ENCODE results near the gene TNFRSF6B. TPM values are rescaled to one million over a fixed set of nuclear protein-coding genes. Genes with fewer than 3 reads are reported as not detected.

The TNFRSF6B gene
- total and polyA plus RNA-seq, 2 donors (not counting 3 experiments of a cell fraction or from before 2014, with no cell fraction given): 0.69 to 11.3 TPM

DNA sequence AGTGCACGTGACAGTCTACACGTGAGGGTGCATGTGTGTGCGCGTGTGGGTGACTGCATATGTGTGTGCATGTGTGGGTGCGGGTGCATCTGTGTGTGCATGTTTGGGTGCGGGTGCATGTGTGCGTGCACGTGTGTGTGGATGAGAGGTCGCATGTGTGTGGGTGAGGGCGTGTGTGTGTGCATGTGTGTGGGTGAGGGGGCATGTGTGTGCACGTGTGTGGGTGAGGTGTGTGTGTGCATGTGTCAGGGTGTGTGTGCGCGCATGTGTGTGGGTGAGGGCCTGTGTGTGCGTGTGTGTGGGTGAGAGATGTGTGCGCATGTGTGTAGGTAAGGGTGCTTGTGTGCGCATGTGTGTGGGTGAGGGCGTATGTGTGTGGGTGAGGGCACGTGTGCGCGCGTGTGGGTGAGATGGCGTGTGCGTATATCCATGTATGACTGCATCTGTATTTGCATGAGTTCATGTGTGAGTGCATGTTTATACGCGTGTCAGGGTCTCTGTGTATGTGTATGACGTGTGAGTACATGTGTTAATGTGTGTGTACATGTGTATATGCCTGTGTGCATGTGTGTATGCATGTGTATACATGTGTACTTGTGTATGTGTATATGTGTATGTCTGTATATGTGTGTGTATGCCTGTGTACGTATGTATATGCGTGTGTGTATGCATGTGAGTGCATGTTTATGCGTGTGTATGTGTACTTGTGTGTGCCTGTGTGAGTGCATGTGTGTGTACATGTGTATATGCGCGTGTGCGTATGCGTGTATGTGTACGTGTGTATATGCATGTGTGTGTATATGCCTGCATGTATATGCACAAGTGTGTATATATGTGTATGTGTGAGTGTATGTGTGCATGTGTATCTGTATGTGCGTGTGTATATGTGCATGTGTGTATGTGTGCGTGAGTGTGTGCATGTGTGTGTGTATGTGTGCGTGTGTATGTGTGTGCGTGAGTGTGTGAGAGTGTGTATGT, 36.0 kb downstream of the TNFRSF6B start:
- Histone ChIP-seq H2AFZ (ENCODE audit: low read depth, low read length) (no peak overlapping the region), H3K27ac (ENCODE audit: insufficient read depth, low read depth, low read length) (no peak overlapping the region), H3K9me1 (replicated peaks; ENCODE audit: control insufficient read depth, extremely low read depth, insufficient read depth, low read length) (no peaks in the 10 kb centered on the region), H3K4me2 (ENCODE audit: insufficient read depth, low read length) (no peak overlapping the region), H3K9me3 (replicated peaks; ENCODE audit: control insufficient read depth, insufficient read depth, low read length) (no peaks in the 10 kb centered on the region), H4K20me1 (replicated peaks; ENCODE audit: control insufficient read depth, extremely low read depth, insufficient read depth, low read length) (no peaks in the 10 kb centered on the region), H3K4me3 (replicated peaks in 1 of 3; ENCODE audit: insufficient read depth in 1 of 3, low read depth in 1 of 3, low read length in 3 of 3) (no peak overlapping the region), H3K36me3 (ENCODE audit: control insufficient read depth in 2 of 2, extremely low read depth in 1 of 2, insufficient read depth in 2 of 2, low read length in 2 of 2) (peaks cover 0 to 25% of the 10 kb centered on the region in 2 experiments), H3K79me2 (ENCODE audit: control insufficient read depth, insufficient read depth, low read length) (peaks cover 20% of the 10 kb centered on the region), H3K9ac (replicated peaks; ENCODE audit: extremely low read depth, insufficient read depth, low read length) (no peak overlapping the region), H3K27me3 (ENCODE audit: control insufficient read depth in 2 of 2, insufficient read depth in 2 of 2, low read length in 2 of 2) (no peaks in the 10 kb centered on the region), H3K4me1 (ENCODE audit: control insufficient read depth, extremely low read depth, insufficient read depth, low read length) (no peaks in the 10 kb centered on the region)
- TF ChIP-seq, protein P1, sequence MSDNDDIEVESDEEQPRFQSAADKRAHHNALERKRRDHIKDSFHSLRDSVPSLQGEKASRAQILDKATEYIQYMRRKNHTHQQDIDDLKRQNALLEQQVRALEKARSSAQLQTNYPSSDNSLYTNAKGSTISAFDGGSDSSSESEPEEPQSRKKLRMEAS (IDR thresholded peaks at IDR 0.05; ENCODE audit: insufficient read depth, insufficient read length): no peak
- TF ChIP-seq POLR2A (IDR thresholded peaks at IDR 0.05; ENCODE audit: low read depth, low read length) (no peak), EZH2 (IDR thresholded peaks at IDR 0.05; ENCODE audit: borderline replicate concordance, low read depth, low read length, severe bottlenecking) (no peak), FOS (IDR thresholded peaks at IDR 0.05; ENCODE audit: borderline replicate concordance, insufficient read depth, low read length) (no peak), GATA2 (IDR thresholded peaks at IDR 0.05; ENCODE audit: insufficient read depth, insufficient read length, low read depth, low read length) (no peak), JUN (IDR thresholded peaks at IDR 0.05; ENCODE audit: borderline replicate concordance, insufficient read depth, insufficient read length, low read depth) (no peak), POLR2AphosphoS5 (IDR thresholded peaks at IDR 0.05; ENCODE audit: insufficient read depth, low read depth, low read length) (no peak), MYC (IDR thresholded peaks at IDR 0.05; ENCODE audit: low read depth, low read length) (no peak)
- TF ChIP-seq, protein P2, sequence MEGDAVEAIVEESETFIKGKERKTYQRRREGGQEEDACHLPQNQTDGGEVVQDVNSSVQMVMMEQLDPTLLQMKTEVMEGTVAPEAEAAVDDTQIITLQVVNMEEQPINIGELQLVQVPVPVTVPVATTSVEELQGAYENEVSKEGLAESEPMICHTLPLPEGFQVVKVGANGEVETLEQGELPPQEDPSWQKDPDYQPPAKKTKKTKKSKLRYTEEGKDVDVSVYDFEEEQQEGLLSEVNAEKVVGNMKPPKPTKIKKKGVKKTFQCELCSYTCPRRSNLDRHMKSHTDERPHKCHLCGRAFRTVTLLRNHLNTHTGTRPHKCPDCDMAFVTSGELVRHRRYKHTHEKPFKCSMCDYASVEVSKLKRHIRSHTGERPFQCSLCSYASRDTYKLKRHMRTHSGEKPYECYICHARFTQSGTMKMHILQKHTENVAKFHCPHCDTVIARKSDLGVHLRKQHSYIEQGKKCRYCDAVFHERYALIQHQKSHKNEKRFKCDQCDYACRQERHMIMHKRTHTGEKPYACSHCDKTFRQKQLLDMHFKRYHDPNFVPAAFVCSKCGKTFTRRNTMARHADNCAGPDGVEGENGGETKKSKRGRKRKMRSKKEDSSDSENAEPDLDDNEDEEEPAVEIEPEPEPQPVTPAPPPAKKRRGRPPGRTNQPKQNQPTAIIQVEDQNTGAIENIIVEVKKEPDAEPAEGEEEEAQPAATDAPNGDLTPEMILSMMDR (IDR thresholded peaks at IDR 0.05; ENCODE audit: extremely low read depth in 1 of 2, insufficient read depth in 1 of 2, low read depth in 1 of 2, low read length in 2 of 2): no peak
- FAIRE-seq (no peak), DNase-seq (ENCODE audit: low read depth, low spot score) (no peak)
- CTCF ChIA-PET: no interaction called here
- intact Hi-C loops (cut with micrococcal nuclease) (no loop called here), dilution Hi-C loops (cut with MboI; ENCODE audit: extremely low pct_ligation_motif_present, low sequenced_read_pairs) (no loop called here)
- BruUV-seq (replicated peaks): no TSS peak
- POLR2A ChIA-PET: no interaction called here
